Activated T-helper 1 cell treated with anti-CD3 and anti-CD28 coated beads, Interleukin-12 subunit alpha, Interleukin-12 subunit beta, Interleukin-2, Interleukin-4 antibody, amounts not matched to agents 30 ng/mL and 10 ng/mL and 1 ng/mL, durations not matched to agents 14 hours and 24 hours and 36 hours (primary cell): Measurements from ENCODE around the gene ATP6V1G2. TPM values are rescaled to one million over a fixed set of nuclear protein-coding genes. Genes with fewer than 3 reads are reported as not detected.
A peak's percentile ranks its signal among the peaks of the same experiment; 100 is the strongest.

Experiments used
- DNase-seq: peaks from one replicate; pipeline ENCODE4 v3.0.0; 2021; ENCODE audit warnings: low spot score
- H3K27ac Mint-ChIP-seq: one replicate; pipeline ENCODE4 v1.8.0; 2021; ENCODE audit warnings: mild to moderate bottlenecking, mixed read lengths
- H3K27me3 Mint-ChIP-seq: one replicate; pipeline ENCODE4 v1.8.0; 2022; ENCODE audit warnings: mild to moderate bottlenecking, moderate library complexity, mixed read lengths; ENCODE audit not compliant: insufficient read depth
- H3K36me3 Mint-ChIP-seq: one replicate; pipeline ENCODE4 v1.8.0; 2021; ENCODE audit warnings: low read depth, mixed read lengths
- H3K4me1 Mint-ChIP-seq: one replicate; pipeline ENCODE4 v1.8.0; 2021; ENCODE audit warnings: low read depth, mixed read lengths
- H3K4me3 Mint-ChIP-seq: one replicate; pipeline ENCODE4 v1.8.0; 2021; ENCODE audit warnings: mild to moderate bottlenecking, moderate library complexity, mixed read lengths
- H3K9me3 Mint-ChIP-seq: one replicate; pipeline ENCODE4 v1.8.0; 2021; ENCODE audit warnings: mixed read lengths
- intact Hi-C: fragments of 100-400 bp; cut with micrococcal nuclease; formaldehyde crosslinking; loops from one replicate; pipeline ENCODE4 v1.15.1; 2024
- total RNA-seq: library from RNA; stranded (reverse); gene quantifications from 2 replicates; pipeline ENCODE4 v1.2.3, GENCODE V29; 2022

The ATP6V1G2 gene
- total RNA-seq, 1 donor from 2014 or later = 1.4 TPM

GRCh38 chr6:31495580-31495979 lies 50.8 kb downstream of the ATP6V1G2 start:
- no peaks in the 10 kb centered on the region for H3K9me3 Mint-ChIP-seq
- intact Hi-C loops = loop anchor here (2.0 to 10.0 kb wide), 4 partner anchors 125 to 402 kb away; partner anchors contain the start of genes EHMT2, GPANK1, HSPA1B and PRRC2A
- H3K4me1 Mint-ChIP-seq = peaks cover 50% of the 10 kb centered on the region
- no peaks in the 10 kb centered on the region for H3K27me3 Mint-ChIP-seq
- peak overlapping the region; percentile 70 for H3K27ac Mint-ChIP-seq
- H3K36me3 Mint-ChIP-seq = no peaks in the 10 kb centered on the region
- H3K4me3 Mint-ChIP-seq = peak overlapping the region; percentile 89
- DNase-seq = no peak

Other genes with a start within 250 kb of the ATP6V1G2 start
- gene HLA-B, start 189.4 kb downstream of the ATP6V1G2 start, total RNA-seq = 3,770 and 3,814 TPM in 2 replicates
- gene MICA, start 143.0 kb downstream of the ATP6V1G2 start, total RNA-seq = 11.5 and 12.4 TPM in 2 replicates
- 36.1 and 37.5 TPM in 2 replicates for gene MICB, start 48.5 kb downstream of the ATP6V1G2 start, total RNA-seq
- not detected in 2 replicates for gene MCCD1, start 17.6 kb downstream of the ATP6V1G2 start, total RNA-seq
- gene DDX39B, start 4.6 kb downstream of the ATP6V1G2 start, total RNA-seq = 628 and 637 TPM in 2 replicates
- gene NFKBIL1, start 1.0 kb upstream of the ATP6V1G2 start, total RNA-seq = 18.2 and 18.9 TPM in 2 replicates
- 1,021 and 1,078 TPM in 2 replicates for gene LTA, start 25.7 kb upstream of the ATP6V1G2 start, total RNA-seq
- 427 and 430 TPM in 2 replicates for gene TNF, start 29.0 kb upstream of the ATP6V1G2 start, total RNA-seq
- gene LTB, start 35.8 kb upstream of the ATP6V1G2 start, total RNA-seq = 270 and 277 TPM in 2 replicates
- gene LST1, start 39.7 kb upstream of the ATP6V1G2 start, total RNA-seq = 63.0 and 66.6 TPM in 2 replicates
- gene NCR3, start 46.4 kb upstream of the ATP6V1G2 start, total RNA-seq = 19.1 and 20.3 TPM in 2 replicates
- gene AIF1, start 68.6 kb upstream of the ATP6V1G2 start, total RNA-seq = 55.5 and 61.5 TPM in 2 replicates
- 281 and 283 TPM in 2 replicates for gene PRRC2A, start 74.1 kb upstream of the ATP6V1G2 start, total RNA-seq
- 319 and 323 TPM in 2 replicates for gene BAG6, start 106.1 kb upstream of the ATP6V1G2 start, total RNA-seq
- gene APOM, start 109.3 kb upstream of the ATP6V1G2 start, total RNA-seq = 1.8 and 3.7 TPM in 2 replicates
- 18.1 and 19.1 TPM in 2 replicates for gene C6orf47, start 114.2 kb upstream of the ATP6V1G2 start, total RNA-seq
- gene GPANK1, start 118.4 kb upstream of the ATP6V1G2 start, total RNA-seq = 34.8 and 37.2 TPM in 2 replicates
- gene CSNK2B, start 119.5 kb upstream of the ATP6V1G2 start, total RNA-seq = 302 and 308 TPM in 2 replicates
- gene LY6G5B, start 123.4 kb upstream of the ATP6V1G2 start, total RNA-seq = 29.5 and 35.1 TPM in 2 replicates
- 4.7 and 4.9 TPM in 2 replicates for gene LY6G5C, start 134.5 kb upstream of the ATP6V1G2 start, total RNA-seq
- gene ABHD16A, start 156.7 kb upstream of the ATP6V1G2 start, total RNA-seq = 45.7 and 46.5 TPM in 2 replicates
- gene LY6G6F, start 160.3 kb upstream of the ATP6V1G2 start, total RNA-seq = not detected in 2 replicates
- gene LY6G6D, start 168.7 kb upstream of the ATP6V1G2 start, total RNA-seq = not detected in 2 replicates
- not detected in 2 replicates for gene LY6G6C, start 175.1 kb upstream of the ATP6V1G2 start, total RNA-seq
- not detected in 2 replicates for gene MPIG6B, start 176.8 kb upstream of the ATP6V1G2 start, total RNA-seq
- 4.9 and 5.7 TPM in 2 replicates for gene DDAH2, start 182.7 kb upstream of the ATP6V1G2 start, total RNA-seq
- gene CLIC1, start 189.9 kb upstream of the ATP6V1G2 start, total RNA-seq = 398 and 399 TPM in 2 replicates
- 80.5 and 83.4 TPM in 2 replicates for gene MSH5, start 193.4 kb upstream of the ATP6V1G2 start, total RNA-seq
- 16.7 and 17.0 TPM in 2 replicates for gene SAPCD1, start 216.0 kb upstream of the ATP6V1G2 start, total RNA-seq
- gene VWA7, start 230.7 kb upstream of the ATP6V1G2 start, total RNA-seq = 2.9 and 5.0 TPM in 2 replicates
- 150 and 161 TPM in 2 replicates for gene VARS1, start 249.1 kb upstream of the ATP6V1G2 start, total RNA-seq